Measurements from ENCODE around the gene LCN1. TPM values are rescaled to one million over a fixed set of nuclear protein-coding genes. Genes with fewer than 3 reads are reported as not detected.

LCN1 gene
- total and polyA plus RNA-seq, 5 experiments from 2014 or later: not detected

DNA sequence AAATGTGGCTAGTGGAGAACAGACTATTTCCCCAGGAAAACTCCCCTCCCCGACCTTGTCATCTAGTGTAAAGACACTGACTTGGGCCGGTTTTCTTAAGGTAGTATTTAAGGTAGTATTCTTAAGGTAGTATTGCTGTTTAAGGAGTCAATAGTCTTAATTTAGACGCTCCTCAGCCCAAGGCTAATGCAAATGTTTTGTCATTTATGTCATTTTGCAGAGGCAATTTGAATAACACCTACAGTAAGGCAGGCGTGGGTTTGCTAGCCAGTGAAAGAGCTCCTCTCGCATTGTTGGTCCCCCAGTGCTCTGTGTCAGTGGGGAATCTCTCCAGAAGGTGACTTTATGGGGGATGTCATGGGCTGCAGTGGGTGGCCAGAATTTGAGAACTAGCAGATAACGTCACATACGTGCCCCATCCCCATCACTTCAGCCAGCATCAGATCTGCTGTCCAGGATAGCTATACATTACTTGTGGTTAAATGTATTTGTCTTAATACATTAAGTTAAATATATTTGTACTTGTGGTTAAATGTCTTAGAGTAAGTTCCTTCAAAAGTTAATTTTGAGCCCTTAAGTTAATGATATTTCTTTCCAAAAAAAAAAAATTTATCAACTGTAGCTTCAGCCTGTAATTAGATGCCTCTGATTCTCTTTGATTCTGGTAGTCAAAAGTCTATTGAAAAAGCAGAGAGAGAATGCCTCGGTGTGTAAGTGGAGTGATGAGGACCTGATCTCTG lies 39.1 kb upstream of the LCN1 start:
- H3K36me3 Mint-ChIP-seq: peaks cover 0 to 2% (median 0%) of the 10 kb centered on the region in 3 donors
- peaks cover 6 to 17% (median 9%) of the 10 kb centered on the region in 4 donors for H3K4me1 Mint-ChIP-seq
- POLR2A ChIA-PET: interaction anchor here (1.0 kb wide), 1 partner anchor 17 kb away, joined by 4 read pairs; no protein-coding TSS in a partner anchor
- H3K27me3 Mint-ChIP-seq: peaks cover 19 to 72% (median 38%) of the 10 kb centered on the region in 5 donors
- H3K27ac Mint-ChIP-seq: peak overlapping the region in 1 of 10 donors; percentile 40
- peak overlapping the region in 4 of 10 donors; percentile 27 to 60 (median 48) for H3K4me3 Mint-ChIP-seq
- H3K9me3 Mint-ChIP-seq: peaks cover 0 to 5% (median 0%) of the 10 kb centered on the region in 9 donors
- DNase-seq (no peak), ATAC-seq (no peak)

DNA sequence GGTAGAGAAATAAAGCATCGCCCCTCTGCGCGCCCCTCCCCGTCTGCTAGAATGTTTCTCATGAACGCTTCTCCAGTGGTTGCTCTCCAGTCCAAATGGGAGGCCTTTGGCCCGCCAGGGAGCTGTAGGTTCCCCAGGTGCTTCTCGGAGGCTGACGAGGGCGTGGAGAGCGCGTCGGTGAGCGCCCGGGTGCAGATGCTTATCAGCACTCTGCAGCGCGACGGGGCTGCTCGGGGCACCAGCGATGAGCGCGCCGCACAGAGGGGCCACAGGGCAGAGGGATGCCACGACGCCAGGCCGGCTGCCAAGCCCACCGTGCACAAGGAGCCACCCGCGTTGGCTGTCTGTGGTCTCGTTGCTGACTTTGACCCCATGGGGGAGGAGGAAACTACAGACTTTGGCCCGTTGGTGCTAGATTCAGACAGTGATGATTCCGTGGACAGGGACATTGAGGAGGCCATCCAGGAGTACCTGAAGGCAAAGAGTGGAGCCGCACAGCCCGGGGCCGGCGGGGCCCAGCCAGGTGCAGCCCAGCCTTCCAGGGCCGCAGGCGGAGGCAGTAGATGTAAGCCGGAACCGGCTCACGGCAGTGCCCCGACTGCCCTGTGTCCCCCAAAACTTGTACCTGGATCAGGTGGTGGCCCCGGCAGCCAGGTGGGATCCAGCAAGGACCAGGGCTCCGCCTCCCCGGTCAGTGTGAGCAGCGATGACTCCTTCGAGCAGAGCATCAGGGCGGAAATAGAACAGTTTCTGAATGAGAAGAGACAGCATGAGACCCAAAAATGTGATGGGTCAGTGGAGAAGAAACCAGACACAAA lies 36.6 kb upstream of the LCN1 start:
- POLR2A ChIA-PET: no interaction called here
- Mint-ChIP-seq H3K4me3 (no peak overlapping the region), H3K36me3 (no peaks in the 10 kb centered on the region), H3K27me3 (peaks cover 9 to 57% (median 27%) of the 10 kb centered on the region in 5 donors), H3K4me1 (peaks cover 0 to 9% (median 5%) of the 10 kb centered on the region in 4 donors), H3K9me3 (no peaks in the 10 kb centered on the region), H3K27ac (no peak overlapping the region)
- no peak for ATAC-seq
- DNase-seq: peak in 1 of 10 donors; percentile 18

GRCh38 chr9:135485385-135485784 lies 35.9 kb upstream of the LCN1 start:
- Mint-ChIP-seq H3K27me3 (peaks cover 9 to 57% (median 27%) of the 10 kb centered on the region in 5 donors), H3K9me3 (no peaks in the 10 kb centered on the region), H3K36me3 (no peaks in the 10 kb centered on the region), H3K4me3 (no peak overlapping the region), H3K4me1 (peaks cover 0 to 9% (median 5%) of the 10 kb centered on the region in 4 donors), H3K27ac (no peak overlapping the region)
- POLR2A ChIA-PET: no interaction called here
- DNase-seq (peak in 1 of 10 donors; percentile 42), ATAC-seq (no peak)

DNA sequence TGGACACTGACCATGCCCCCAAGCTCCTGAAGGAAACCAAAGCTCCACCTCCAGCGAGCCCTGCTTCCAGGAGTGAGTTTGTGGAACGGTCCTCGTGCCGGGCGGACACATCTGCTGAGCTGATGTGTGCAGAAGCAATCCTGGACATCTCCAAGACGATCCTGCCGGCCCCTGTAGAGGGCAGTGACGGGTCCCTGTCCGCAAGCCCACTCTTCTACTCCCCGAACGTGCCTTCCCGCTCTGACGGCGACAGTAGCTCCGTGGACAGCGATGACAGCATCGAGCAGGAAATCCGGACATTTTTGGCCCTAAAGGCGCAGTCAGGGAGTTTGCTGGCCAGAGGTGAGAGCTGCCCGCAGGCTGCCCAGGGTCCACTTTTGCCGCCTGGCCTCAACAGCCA lies 35.4 kb upstream of the LCN1 start:
- no peak overlapping the region for H3K4me3 Mint-ChIP-seq
- peaks cover 9 to 53% (median 27%) of the 10 kb centered on the region in 5 donors for H3K27me3 Mint-ChIP-seq
- no peaks in the 10 kb centered on the region for H3K36me3 Mint-ChIP-seq
- DNase-seq: peak in 1 of 10 donors; percentile 48
- peaks cover 0 to 7% (median 4%) of the 10 kb centered on the region in 4 donors for H3K4me1 Mint-ChIP-seq
- no peak overlapping the region for H3K27ac Mint-ChIP-seq
- ATAC-seq: no peak
- POLR2A ChIA-PET: no interaction called here
- H3K9me3 Mint-ChIP-seq: no peaks in the 10 kb centered on the region

GRCh38 chr9:135486267-135487065 lies 34.8 kb upstream of the LCN1 start:
- POLR2A ChIA-PET: no interaction called here
- DNase-seq (no peak), ATAC-seq (no peak)
- Mint-ChIP-seq H3K36me3 (no peaks in the 10 kb centered on the region), H3K9me3 (no peaks in the 10 kb centered on the region), H3K27ac (no peak overlapping the region), H3K4me3 (no peak overlapping the region), H3K4me1 (peaks cover 0 to 5% (median 3%) of the 10 kb centered on the region in 4 donors), H3K27me3 (peaks cover 9 to 55% (median 32%) of the 10 kb centered on the region in 5 donors)

DNA sequence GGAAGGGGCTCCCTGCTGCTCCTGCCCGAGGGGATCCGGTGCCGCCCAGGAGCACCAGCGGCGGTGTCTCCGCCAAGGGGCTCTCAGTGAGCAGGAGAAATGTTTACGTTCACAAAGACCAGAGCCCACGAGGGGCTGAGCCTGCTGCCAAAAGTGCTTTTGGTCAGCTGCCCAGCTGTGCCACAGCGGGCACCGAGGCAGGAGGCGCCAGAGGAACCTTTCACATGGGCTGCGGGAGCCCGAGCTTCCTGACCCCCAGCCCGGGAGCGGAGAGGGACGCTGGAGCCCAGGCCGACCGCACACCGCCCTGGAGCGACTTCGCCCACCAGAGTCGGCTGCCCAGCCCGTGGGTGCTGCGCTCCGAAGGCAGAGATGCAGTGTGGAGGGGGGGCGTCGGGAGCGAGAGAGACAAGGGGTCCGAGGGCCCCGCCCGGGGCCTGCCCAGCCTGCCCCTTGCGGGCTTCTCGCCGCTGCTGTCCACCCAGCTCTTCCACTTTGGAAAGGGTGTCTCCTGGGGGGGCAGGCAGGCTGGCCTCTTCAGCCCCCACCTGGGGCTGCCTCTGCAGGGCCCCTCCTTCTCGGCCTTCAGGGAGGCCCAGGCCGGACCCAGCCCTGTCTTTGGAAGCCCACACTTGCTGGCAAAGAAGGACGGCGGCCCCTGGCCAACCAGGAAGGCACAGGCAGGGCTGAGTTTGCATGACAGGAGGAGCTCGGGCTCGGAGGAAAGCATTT lies 33.8 kb upstream of the LCN1 start:
- Mint-ChIP-seq H3K4me3 (no peak overlapping the region), H3K27ac (no peak overlapping the region), H3K27me3 (peaks cover 4 to 47% (median 32%) of the 10 kb centered on the region in 5 donors), H3K4me1 (peaks cover 0 to 2% (median 0%) of the 10 kb centered on the region in 4 donors), H3K9me3 (no peaks in the 10 kb centered on the region), H3K36me3 (no peaks in the 10 kb centered on the region)
- no peak for DNase-seq
- ATAC-seq: no peak
- POLR2A ChIA-PET: no interaction called here

- peaks cover 0 to 2% (median 0%) of the 10 kb centered on the region in 4 donors for H3K4me1 Mint-ChIP-seq
- ATAC-seq (no peak), DNase-seq (no peak)
- H3K27ac Mint-ChIP-seq: no peak overlapping the region
- H3K27me3 Mint-ChIP-seq: peaks cover 2 to 42% (median 32%) of the 10 kb centered on the region in 5 donors
- no peaks in the 10 kb centered on the region for H3K36me3 Mint-ChIP-seq
- POLR2A ChIA-PET: no interaction called here
- no peaks in the 10 kb centered on the region for H3K9me3 Mint-ChIP-seq
- no peak overlapping the region for H3K4me3 Mint-ChIP-seq
These were observed 33.3 kb upstream of the LCN1 start for GRCh38 chr9:135488013-135488330.

DNA sequence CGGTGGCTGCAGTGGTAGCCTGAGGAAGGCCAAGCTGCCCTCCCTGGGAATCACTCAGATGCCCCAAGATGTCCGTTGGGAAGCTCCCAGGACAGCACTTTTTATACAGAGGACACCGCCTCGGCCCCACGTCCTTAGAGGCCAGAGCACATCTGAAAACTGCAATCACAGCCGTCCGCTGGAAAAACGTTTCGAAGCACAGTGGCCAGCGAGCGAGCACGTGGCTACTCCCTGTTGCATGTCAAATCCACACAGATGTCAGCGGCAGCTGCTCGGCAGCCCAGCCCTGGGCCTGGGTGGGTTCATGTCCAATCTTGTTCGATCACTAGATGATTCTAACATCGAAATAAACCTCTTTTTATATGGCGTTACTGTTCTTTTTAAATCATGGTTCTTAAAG lies 32.7 kb upstream of the LCN1 start:
- POLR2A ChIA-PET: no interaction called here
- Mint-ChIP-seq H3K36me3 (no peaks in the 10 kb centered on the region), H3K9me3 (no peaks in the 10 kb centered on the region), H3K27me3 (peaks cover 2 to 36% (median 27%) of the 10 kb centered on the region in 5 donors), H3K4me1 (peaks cover 0 to 2% (median 0%) of the 10 kb centered on the region in 4 donors), H3K4me3 (no peak overlapping the region), H3K27ac (no peak overlapping the region)
- ATAC-seq: no peak
- DNase-seq: no peak

- H3K36me3 Mint-ChIP-seq: no peaks in the 10 kb centered on the region
- H3K27me3 Mint-ChIP-seq: peaks cover 2 to 28% (median 19%) of the 10 kb centered on the region in 5 donors
- DNase-seq (no peak), ATAC-seq (no peak)
- POLR2A ChIA-PET: no interaction called here
- H3K27ac Mint-ChIP-seq: no peak overlapping the region
- no peaks in the 10 kb centered on the region for H3K9me3 Mint-ChIP-seq
- H3K4me1 Mint-ChIP-seq: peaks cover 0 to 2% (median 0%) of the 10 kb centered on the region in 4 donors
- no peak overlapping the region for H3K4me3 Mint-ChIP-seq
These were observed 31.9 kb upstream of the LCN1 start for GRCh38 chr9:135489188-135489906.

GRCh38 chr9:135490166-135490870 lies 30.9 kb upstream of the LCN1 start:
- H3K4me3 Mint-ChIP-seq: no peak overlapping the region
- POLR2A ChIA-PET: no interaction called here
- peaks cover under 1 to 18% (median 17%) of the 10 kb centered on the region in 5 donors for H3K27me3 Mint-ChIP-seq
- H3K4me1 Mint-ChIP-seq: peaks cover 0 to under 1% (median 0%) of the 10 kb centered on the region in 4 donors
- DNase-seq: no peak
- H3K9me3 Mint-ChIP-seq: no peaks in the 10 kb centered on the region
- no peaks in the 10 kb centered on the region for H3K36me3 Mint-ChIP-seq
- no peak for ATAC-seq
- H3K27ac Mint-ChIP-seq: no peak overlapping the region

DNA sequence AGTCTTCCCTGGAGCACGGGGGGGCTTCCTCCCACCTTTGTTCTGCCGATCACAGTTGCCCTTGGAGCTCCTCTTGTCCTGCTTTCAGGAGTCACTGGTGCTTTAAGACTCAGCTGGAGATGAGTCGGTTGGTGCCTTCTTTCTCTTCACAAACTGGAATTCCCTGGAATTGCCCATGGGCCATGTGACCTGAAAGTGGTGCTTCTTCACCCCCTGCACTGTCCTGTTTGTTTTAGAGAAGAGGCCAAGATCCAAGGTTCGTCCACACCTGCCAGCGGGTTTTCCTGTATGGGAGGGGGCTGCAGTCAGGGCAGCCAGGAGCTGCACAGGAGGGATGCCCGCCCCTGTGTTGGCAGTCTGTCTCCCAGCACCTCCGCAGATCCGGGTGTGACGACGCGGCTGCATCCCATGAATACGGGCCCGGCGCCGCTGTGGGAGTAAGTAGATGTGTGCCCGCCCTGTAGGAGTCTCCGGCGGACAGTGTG lies 30.2 kb upstream of the LCN1 start:
- Mint-ChIP-seq H3K4me3 (no peak overlapping the region), H3K9me3 (no peaks in the 10 kb centered on the region), H3K27me3 (peaks cover 0 to 15% (median 11%) of the 10 kb centered on the region in 5 donors), H3K4me1 (no peaks in the 10 kb centered on the region), H3K27ac (no peak overlapping the region), H3K36me3 (no peaks in the 10 kb centered on the region)
- DNase-seq (no peak), ATAC-seq (no peak)
- POLR2A ChIA-PET: no interaction called here
